ENCODE results near the gene DNAI2. TPM values are rescaled to one million over a fixed set of nuclear protein-coding genes. Genes with fewer than 3 reads are reported as not detected.
A peak's percentile ranks its signal among the peaks of the same experiment; 100 is the strongest.

Gene DNAI2
- total and polyA plus RNA-seq, 9 of the 15 experiments (the other 6 are each of a cell fraction or from before 2014, with no cell fraction given) = not detected

DNA sequence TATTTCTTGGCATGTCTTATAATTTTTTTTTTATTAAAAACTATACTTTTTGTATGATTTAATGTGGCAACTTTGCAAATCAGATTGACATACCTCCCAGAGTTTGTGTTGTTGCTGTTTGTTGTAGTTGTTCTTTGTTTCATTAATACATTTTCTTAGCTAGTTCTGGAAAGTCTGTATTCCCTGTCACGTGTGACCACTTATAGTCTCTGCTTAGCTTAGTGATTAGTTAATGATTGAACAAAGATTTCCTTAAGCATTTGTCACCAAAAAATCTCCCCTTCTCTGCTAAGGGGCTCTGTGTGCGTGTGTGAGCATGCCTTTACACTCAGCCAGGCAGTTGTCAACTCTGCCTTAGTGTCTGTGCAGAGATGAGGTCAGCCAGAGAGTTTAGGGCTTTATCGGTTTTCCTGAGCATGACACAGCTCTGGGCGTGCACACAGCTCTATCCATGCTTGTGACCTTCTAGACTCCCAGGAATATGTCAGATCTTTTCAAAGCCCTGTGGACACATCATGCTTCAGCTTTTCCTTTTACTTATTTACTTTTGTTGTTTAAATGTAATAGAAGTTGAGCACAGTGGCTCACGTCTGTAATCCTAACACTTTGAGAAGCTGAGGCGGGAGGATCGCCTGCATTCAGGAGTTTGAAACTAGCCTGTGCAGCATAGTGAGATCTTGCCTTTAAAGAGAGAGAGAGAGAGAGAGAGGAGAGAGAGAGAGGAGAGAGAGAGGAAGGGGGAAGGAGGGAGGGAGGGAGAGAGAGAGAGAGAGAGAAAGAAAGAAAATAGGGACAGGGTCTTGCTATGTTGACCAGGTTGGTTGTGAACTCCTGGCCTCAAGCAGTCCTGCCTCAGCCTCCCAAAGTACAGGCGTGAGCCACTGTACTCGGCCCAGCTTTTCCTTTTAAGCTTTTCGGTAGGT, 21.9 kb downstream of the DNAI2 start:
- Histone ChIP-seq H3K9me3 (replicated peaks; ENCODE audit: control insufficient read depth, insufficient read depth, low read depth, low read length) (no peaks in the 10 kb centered on the region), H3K27me3 (ENCODE audit: control insufficient read depth in 2 of 2, insufficient read depth in 2 of 2, low read length in 2 of 2) (no peaks in the 10 kb centered on the region), H3K36me3 (ENCODE audit: control insufficient read depth, insufficient read depth, low read length) (no peaks in the 10 kb centered on the region), H3K4me3 (peak overlapping the region; percentile 10; the same call in 1 of the 2 replicates), H2AFZ (ENCODE audit: low read depth, low read length) (peak overlapping the region; percentile 97), H3K9me1 (ENCODE audit: control insufficient read depth, insufficient read depth, low read length) (no peaks in the 10 kb centered on the region), H3K4me2 (ENCODE audit: insufficient read depth, low read length) (peak overlapping the region; percentile 82), H3K27ac (ENCODE audit: extremely low read depth, low read depth, low read length) (peak overlapping the region; percentile 91), H4K20me1 (replicated peaks; ENCODE audit: control insufficient read depth, insufficient read depth, low read length) (no peaks in the 10 kb centered on the region), H3K9ac (ENCODE audit: insufficient read depth in 1 of 2, low read depth in 2 of 2, low read length in 2 of 2) (peak overlapping the region; percentile 49 to 65; a peak in 3 of 4 replicates), H3K79me2 (ENCODE audit: control insufficient read depth, insufficient read depth, low read length) (no peaks in the 10 kb centered on the region), H3K4me1 (replicated peaks in 1 of 2; ENCODE audit: control insufficient read depth in 2 of 2, insufficient read depth in 2 of 2, low read length in 2 of 2) (peaks cover 14 to 21% of the 10 kb centered on the region in 2 experiments; a peak in 4 of 5 replicates)
- DNase-seq (ENCODE audit: extremely low read depth in 1 of 4, low spot score in 3 of 4) = peak; percentile 59 to 91 (median 68)
- FAIRE-seq = peak; percentile 94
- in situ Hi-C loops (cut with MboI) = no loop called here
- ChIA-PET POLR2A (interaction anchor here (0.8 to 2.0 kb wide), 13 partner anchors 9 to 148 kb away, joined by 3 to 16 read pairs (median 5); partner anchors contain the start of genes GPR142 and TTYH2), CTCF (ENCODE audit: low intra/inter-chr PET ratio) (interaction anchor here (1.1 to 1.2 kb wide), 2 partner anchors 85 to 87 kb away, joined by 3 to 6 read pairs; no protein-coding TSS in a partner anchor)
- 0% methylated on average over 10 of the region's 10 CpGs for WGBS (ENCODE audit: insufficient coverage, low coverage, missing lambda C conversion rate)
- BruUV-seq (replicated peaks) = no TSS peak
- intact Hi-C loops (cut with micrococcal nuclease) = loop anchor here (1.0 kb wide), 1 partner anchor 86 kb away; no protein-coding TSS in a partner anchor
- peak; percentile 96 for ATAC-seq
- TF ChIP-seq ZNF592 (IDR thresholded peaks at IDR 0.05) (peak; percentile 72), ARID1B (IDR thresholded peaks at IDR 0.05) (peak; percentile 4), NFATC3 (IDR thresholded peaks at IDR 0.05) (0 out of 2 replicates have a peak, but pooled peaks have one; percentile 61), MAFK (IDR thresholded peaks at IDR 0.05; ENCODE audit: low read length) (peak; percentile 54), ZNF589 (CRISPR knock-in tag; IDR thresholded peaks at IDR 0.05; ENCODE audit: low read depth) (peak; percentile 76; the same call in 1 of the 2 replicates)
- TF ChIP-seq, protein P1, sequence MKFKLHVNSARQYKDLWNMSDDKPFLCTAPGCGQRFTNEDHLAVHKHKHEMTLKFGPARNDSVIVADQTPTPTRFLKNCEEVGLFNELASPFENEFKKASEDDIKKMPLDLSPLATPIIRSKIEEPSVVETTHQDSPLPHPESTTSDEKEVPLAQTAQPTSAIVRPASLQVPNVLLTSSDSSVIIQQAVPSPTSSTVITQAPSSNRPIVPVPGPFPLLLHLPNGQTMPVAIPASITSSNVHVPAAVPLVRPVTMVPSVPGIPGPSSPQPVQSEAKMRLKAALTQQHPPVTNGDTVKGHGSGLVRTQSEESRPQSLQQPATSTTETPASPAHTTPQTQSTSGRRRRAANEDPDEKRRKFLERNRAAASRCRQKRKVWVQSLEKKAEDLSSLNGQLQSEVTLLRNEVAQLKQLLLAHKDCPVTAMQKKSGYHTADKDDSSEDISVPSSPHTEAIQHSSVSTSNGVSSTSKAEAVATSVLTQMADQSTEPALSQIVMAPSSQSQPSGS (CRISPR knock-in tag; IDR thresholded peaks at IDR 0.05) = no peak

Measured in K562 (cell line).